Neural cell (in vitro differentiated cells): ENCODE data around the gene ANKRD13B. TPM values are rescaled to one million over a fixed set of nuclear protein-coding genes. Genes with fewer than 3 reads are reported as not detected.

Experiments used
- H2AFZ ChIP-seq: fragments of 200-600, 300-800 bp; sonication (generic), shearing (Covaris generic); 2 replicates; pipeline ENCODE4 v1.6.0; 2014; ENCODE audit warnings: low read depth, mild to moderate bottlenecking, antibody characterized with exemption, low read length, moderate library complexity
- H3F3A ChIP-seq: fragments of 200-600 bp; shearing (Covaris generic); 2 replicates; pipeline ENCODE4 v1.6.1; 2016; ENCODE audit warnings: mild to moderate bottlenecking, moderate library complexity, mixed read lengths, antibody characterized with exemption, low read length; ENCODE audit not compliant: insufficient read depth, poor library complexity, severe bottlenecking
- H3K27ac ChIP-seq: fragments of 200-600, 300-800 bp; sonication (generic), shearing (Covaris generic); 2 replicates; pipeline ENCODE4 v1.5.1; 2014; ENCODE audit warnings: mild to moderate bottlenecking, low read length, moderate library complexity
- H3K27me3 ChIP-seq: fragments of 300-800, 200-600 bp; sonication (generic), shearing (Covaris generic); 2 replicates; pipeline ENCODE4 v1.6.0; 2014; ENCODE audit warnings: mild to moderate bottlenecking, low read depth, low read length, moderate library complexity; ENCODE audit not compliant: insufficient read depth
- H3K36me3 ChIP-seq: fragments of 300-800, 200-600 bp; sonication (generic), shearing (Covaris generic); 2 replicates; pipeline ENCODE4 v1.5.1; 2014; ENCODE audit warnings: mild to moderate bottlenecking, antibody characterized with exemption, low read length, moderate library complexity; ENCODE audit not compliant: insufficient read depth
- H3K4me2 ChIP-seq: fragments of 300-800, 200-600 bp; sonication (generic), shearing (Covaris generic); 2 replicates; pipeline ENCODE4 v1.6.0; 2014; ENCODE audit warnings: mild to moderate bottlenecking, low read length
- H3K4me3 ChIP-seq: fragments of 300-800, 200-600 bp; sonication (generic), shearing (Covaris generic); 2 replicates; pipeline ENCODE4 v1.5.1; 2014; ENCODE audit warnings: mild to moderate bottlenecking, low read length, moderate library complexity
- H3K79me2 ChIP-seq: fragments of 200-600 bp; shearing (Covaris generic); replicated peaks from 2 replicates; pipeline ENCODE4 v1.6.0; 2014; ENCODE audit warnings: mild to moderate bottlenecking, low read length, moderate library complexity; ENCODE audit not compliant: insufficient read depth
- H3K9ac ChIP-seq: fragments of 300-800, 200-600 bp; sonication (generic), shearing (Covaris generic); 2 replicates; pipeline ENCODE4 v1.6.1; 2016; ENCODE audit warnings: mild to moderate bottlenecking, low read length, mixed read lengths
- H3K9me2 ChIP-seq: fragments of 200-600 bp; shearing (Covaris generic); 2 replicates; pipeline ENCODE4 v1.6.1; 2016; ENCODE audit warnings: mild to moderate bottlenecking, low read length, mixed read lengths; ENCODE audit not compliant: insufficient read depth
- H3K9me3 ChIP-seq: fragments of 200-600, 300-800 bp; sonication (generic), shearing (Covaris generic); 2 replicates; pipeline ENCODE4 v1.6.1; 2016; ENCODE audit warnings: mild to moderate bottlenecking, mixed run types, low read length, moderate library complexity, mixed read lengths
- H4K20me1 ChIP-seq: fragments of 200-600 bp; shearing (Covaris generic); 2 replicates; pipeline ENCODE4 v1.6.1; 2016; ENCODE audit warnings: mild to moderate bottlenecking, mixed run types; ENCODE audit not compliant: insufficient read depth
- EP300 ChIP-seq: fragments of 450-650 bp; conservative IDR thresholded peaks from 2 replicates; pipeline ENCODE4 v1.6.1; 2014; ENCODE audit warnings: antibody characterized with exemption, mild to moderate bottlenecking, moderate library complexity; ENCODE audit not compliant: poor library complexity, severe bottlenecking
- EZH2 ChIP-seq: fragments of 200-600, 300-800 bp; shearing (Covaris generic), sonication (generic); IDR thresholded peaks from 2 replicates; pipeline ENCODE4 v1.6.1; 2014; ENCODE audit warnings: antibody characterized with exemption, low read length, borderline replicate concordance, mild to moderate bottlenecking; ENCODE audit not compliant: insufficient read depth, poor library complexity, severe bottlenecking
- MXI1 ChIP-seq: fragments of 450-650 bp; conservative IDR thresholded peaks from 2 replicates; pipeline ENCODE4 v1.6.1; 2014; ENCODE audit warnings: antibody characterized with exemption, mild to moderate bottlenecking; ENCODE audit not compliant: poor library complexity, severe bottlenecking
- POLR2AphosphoS5 ChIP-seq: IDR thresholded peaks from 2 replicates; pipeline ENCODE4 v1.6.1; 2012
- RAD21 ChIP-seq: fragments of 450-650 bp; conservative IDR thresholded peaks from 2 replicates; pipeline ENCODE4 v1.6.1; 2014; ENCODE audit warnings: antibody characterized with exemption, mild to moderate bottlenecking, moderate library complexity
- SMC3 ChIP-seq: fragments of 450-650 bp; conservative IDR thresholded peaks from 2 replicates; pipeline ENCODE4 v1.6.1; 2014; ENCODE audit warnings: antibody characterized with exemption, mild to moderate bottlenecking, moderate library complexity; ENCODE audit not compliant: poor library complexity
- TAF1 ChIP-seq: IDR thresholded peaks from 2 replicates; pipeline ENCODE4 v1.6.1; 2012; ENCODE audit warnings: low read depth
- polyA plus RNA-seq: library from polyadenylated mRNA; depleted of rRNA; stranded (reverse); fragments of >200 nt; gene quantifications from 2 replicates; pipeline ENCODE4 v1.2.3, GENCODE V29; 2014
- TF ChIP-seq, protein P1 (sequence below): IDR thresholded peaks from 2 replicates; pipeline ENCODE4 v1.6.1; 2012; ENCODE audit warnings: borderline replicate concordance
- TF ChIP-seq, protein P2 (sequence below): fragments of 450-650 bp; IDR thresholded peaks from 2 replicates; pipeline ENCODE4 v1.5.1; 2014; ENCODE audit warnings: antibody characterized with exemption, mild to moderate bottlenecking, moderate library complexity; ENCODE audit not compliant: poor library complexity, severe bottlenecking

Gene ANKRD13B
- polyA plus RNA-seq, 1 donor from 2014 or later = 35.0 TPM

DNA sequence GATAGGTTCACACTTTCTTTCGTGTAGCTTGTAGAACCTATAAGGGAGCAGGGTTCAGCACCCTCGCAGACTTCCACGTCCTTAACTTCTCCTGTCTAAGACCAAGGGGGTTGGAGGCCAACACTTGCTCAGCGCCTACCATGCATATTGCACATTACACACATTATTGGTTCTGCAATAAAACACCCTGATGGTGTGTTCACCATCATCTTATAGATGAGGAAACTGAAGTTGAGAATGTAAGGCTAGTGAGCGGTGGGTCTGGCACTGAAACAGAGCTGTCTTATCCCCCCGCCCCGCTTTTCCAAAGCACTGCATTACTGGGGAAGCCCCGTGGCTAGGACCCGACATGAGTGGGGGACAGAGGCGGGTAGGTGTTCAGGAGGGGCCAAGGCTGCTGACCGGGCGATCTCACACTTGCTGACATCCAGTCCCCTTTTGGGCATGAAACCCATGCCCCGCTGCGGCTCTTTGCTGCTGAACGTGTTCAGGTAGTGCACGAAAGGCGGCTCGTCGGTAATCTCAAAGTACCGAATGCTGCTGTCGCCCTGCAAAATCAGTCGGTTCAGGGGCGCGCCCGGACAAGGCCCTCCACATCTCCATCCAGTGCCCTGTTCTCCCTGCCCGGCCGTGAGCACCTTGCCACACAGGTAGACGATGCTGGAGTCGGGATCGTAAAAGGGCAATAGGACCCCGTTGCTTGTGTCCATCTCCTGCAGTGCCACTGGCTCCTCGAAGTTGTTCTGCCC lies 23.5 kb downstream of the ANKRD13B start:
- H3K27me3 ChIP-seq = peaks cover 51% of the 10 kb centered on the region

DNA sequence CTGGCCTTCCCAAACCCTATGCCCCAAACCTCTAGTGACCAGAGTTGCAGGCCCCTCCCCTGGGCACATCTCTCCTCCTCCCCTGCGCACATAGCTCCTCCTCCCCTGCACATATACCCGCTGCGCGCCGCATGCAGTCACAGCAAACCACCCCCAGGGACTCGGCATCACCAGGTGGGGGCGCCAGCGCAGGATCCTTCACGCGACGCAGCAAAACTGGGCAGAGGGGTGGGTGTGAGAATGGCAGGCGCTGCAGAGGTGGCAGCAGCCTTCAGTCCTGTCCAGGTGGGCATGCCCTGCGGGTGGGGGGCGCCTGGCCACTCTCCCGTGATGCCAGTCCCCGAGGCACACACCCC lies 24.2 kb downstream of the ANKRD13B start:
- Histone ChIP-seq H3K9ac (no peak overlapping the region), H3K9me2 (no peaks in the 10 kb centered on the region), H3K4me3 (no peak overlapping the region), H2AFZ (no peak overlapping the region), H3K36me3 (no peaks in the 10 kb centered on the region), H3K4me2 (no peak overlapping the region), H3K9me3 (peaks cover 4% of the 10 kb centered on the region), H3F3A (no peaks in the 10 kb centered on the region), H3K79me2 (no peaks in the 10 kb centered on the region), H3K27ac (no peak overlapping the region), H3K27me3 (peaks cover 56% of the 10 kb centered on the region), H4K20me1 (no peaks in the 10 kb centered on the region)
- TF ChIP-seq, protein P1, sequence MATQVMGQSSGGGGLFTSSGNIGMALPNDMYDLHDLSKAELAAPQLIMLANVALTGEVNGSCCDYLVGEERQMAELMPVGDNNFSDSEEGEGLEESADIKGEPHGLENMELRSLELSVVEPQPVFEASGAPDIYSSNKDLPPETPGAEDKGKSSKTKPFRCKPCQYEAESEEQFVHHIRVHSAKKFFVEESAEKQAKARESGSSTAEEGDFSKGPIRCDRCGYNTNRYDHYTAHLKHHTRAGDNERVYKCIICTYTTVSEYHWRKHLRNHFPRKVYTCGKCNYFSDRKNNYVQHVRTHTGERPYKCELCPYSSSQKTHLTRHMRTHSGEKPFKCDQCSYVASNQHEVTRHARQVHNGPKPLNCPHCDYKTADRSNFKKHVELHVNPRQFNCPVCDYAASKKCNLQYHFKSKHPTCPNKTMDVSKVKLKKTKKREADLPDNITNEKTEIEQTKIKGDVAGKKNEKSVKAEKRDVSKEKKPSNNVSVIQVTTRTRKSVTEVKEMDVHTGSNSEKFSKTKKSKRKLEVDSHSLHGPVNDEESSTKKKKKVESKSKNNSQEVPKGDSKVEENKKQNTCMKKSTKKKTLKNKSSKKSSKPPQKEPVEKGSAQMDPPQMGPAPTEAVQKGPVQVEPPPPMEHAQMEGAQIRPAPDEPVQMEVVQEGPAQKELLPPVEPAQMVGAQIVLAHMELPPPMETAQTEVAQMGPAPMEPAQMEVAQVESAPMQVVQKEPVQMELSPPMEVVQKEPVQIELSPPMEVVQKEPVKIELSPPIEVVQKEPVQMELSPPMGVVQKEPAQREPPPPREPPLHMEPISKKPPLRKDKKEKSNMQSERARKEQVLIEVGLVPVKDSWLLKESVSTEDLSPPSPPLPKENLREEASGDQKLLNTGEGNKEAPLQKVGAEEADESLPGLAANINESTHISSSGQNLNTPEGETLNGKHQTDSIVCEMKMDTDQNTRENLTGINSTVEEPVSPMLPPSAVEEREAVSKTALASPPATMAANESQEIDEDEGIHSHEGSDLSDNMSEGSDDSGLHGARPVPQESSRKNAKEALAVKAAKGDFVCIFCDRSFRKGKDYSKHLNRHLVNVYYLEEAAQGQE = no peak
- TF ChIP-seq SMC3 = no peak
- no peak for TF ChIP-seq TAF1
- TF ChIP-seq EP300 = no peak
- TF ChIP-seq POLR2AphosphoS5 = peak; percentile 17
- TF ChIP-seq RAD21 = no peak
- no peak for TF ChIP-seq MXI1
- TF ChIP-seq EZH2 = no peak
- TF ChIP-seq, protein P2, sequence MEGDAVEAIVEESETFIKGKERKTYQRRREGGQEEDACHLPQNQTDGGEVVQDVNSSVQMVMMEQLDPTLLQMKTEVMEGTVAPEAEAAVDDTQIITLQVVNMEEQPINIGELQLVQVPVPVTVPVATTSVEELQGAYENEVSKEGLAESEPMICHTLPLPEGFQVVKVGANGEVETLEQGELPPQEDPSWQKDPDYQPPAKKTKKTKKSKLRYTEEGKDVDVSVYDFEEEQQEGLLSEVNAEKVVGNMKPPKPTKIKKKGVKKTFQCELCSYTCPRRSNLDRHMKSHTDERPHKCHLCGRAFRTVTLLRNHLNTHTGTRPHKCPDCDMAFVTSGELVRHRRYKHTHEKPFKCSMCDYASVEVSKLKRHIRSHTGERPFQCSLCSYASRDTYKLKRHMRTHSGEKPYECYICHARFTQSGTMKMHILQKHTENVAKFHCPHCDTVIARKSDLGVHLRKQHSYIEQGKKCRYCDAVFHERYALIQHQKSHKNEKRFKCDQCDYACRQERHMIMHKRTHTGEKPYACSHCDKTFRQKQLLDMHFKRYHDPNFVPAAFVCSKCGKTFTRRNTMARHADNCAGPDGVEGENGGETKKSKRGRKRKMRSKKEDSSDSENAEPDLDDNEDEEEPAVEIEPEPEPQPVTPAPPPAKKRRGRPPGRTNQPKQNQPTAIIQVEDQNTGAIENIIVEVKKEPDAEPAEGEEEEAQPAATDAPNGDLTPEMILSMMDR = peak; percentile 49

More for the DNA sequence above, 23.5 kb downstream of the ANKRD13B start:
- H3K9ac ChIP-seq = no peak overlapping the region
- no peaks in the 10 kb centered on the region for H4K20me1 ChIP-seq
- H3K4me3 ChIP-seq = no peak overlapping the region
- no peaks in the 10 kb centered on the region for H3K36me3 ChIP-seq
- no peaks in the 10 kb centered on the region for H3K79me2 ChIP-seq
- no peaks in the 10 kb centered on the region for H3K9me2 ChIP-seq
- H3K4me2 ChIP-seq = no peak overlapping the region
- H3K9me3 ChIP-seq = peaks cover 4% of the 10 kb centered on the region
- H3K27ac ChIP-seq = no peak overlapping the region
- H3F3A ChIP-seq = no peaks in the 10 kb centered on the region
- TF ChIP-seq POLR2AphosphoS5 = no peak
- no peak for TF ChIP-seq SMC3
- TF ChIP-seq EZH2 = no peak
- no peak for TF ChIP-seq TAF1
- TF ChIP-seq, protein P1 = no peak
- TF ChIP-seq, protein P2 = no peak
- no peak for TF ChIP-seq RAD21
- TF ChIP-seq MXI1 = no peak
- TF ChIP-seq EP300 = no peak
- no peak overlapping the region for H2AFZ ChIP-seq
